Mammary epithelial cell (primary cell): ENCODE measurements around the gene PARP2.

Source experiments
- CTCF ChIP-seq, 2 donors: IDR thresholded peaks in 1 of 2; conservative IDR thresholded peaks in 1 of 2; 2 replicates each; pipeline ENCODE4 v1.5.1; 2011 to 2012; ENCODE audit warnings: inconsistent platforms in 2 of 2, low read length in 2 of 2, mild to moderate bottlenecking in 2 of 2, control low read depth in 1 of 2, low read depth in 1 of 2; ENCODE audit not compliant: insufficient read depth in 1 of 2; ENCODE audit errors: extremely low read depth in 1 of 2
- EZH2 ChIP-seq: IDR thresholded peaks from 2 replicates; pipeline ENCODE4 v1.6.1; 2012; ENCODE audit warnings: low read length, inconsistent platforms, borderline replicate concordance

- TF ChIP-seq CTCF (conservative IDR thresholded peaks at IDR 0.05 in 1 of 2, IDR thresholded peaks at IDR 0.05 in 1 of 2; ENCODE audit: extremely low read depth in 1 of 2, insufficient read depth in 1 of 2, low read depth in 1 of 2, low read length in 2 of 2) (no peak), EZH2 (no peak)
Observed at GRCh38 chr14:20350282-20350681, 6.8 kb downstream of the PARP2 start.
